NCI-H446 treated with DMSO at 0.1 percent for 48 hours (cell line): Measurements from ENCODE around the gene FBXL13.
"Not testable (repeated sequence)": the region's sequence is repeated elsewhere in the genome, so short reads cannot be mapped to it uniquely, and the experiment has no call there.

Experiments
- DNase-seq: peaks from one replicate; lab custom pipeline; 2025; lab: John Stamatoyannopoulos, UW

FBXL13 gene

GRCh38 chr7:103074519-103075336, at the start of gene FBXL13, which contains the start of gene ARMC10:
Gene FBXL13 (minus strand): TSS chr7:103074796.
Gene ARMC10 (plus strand): TSS chr7:103075140. CDS start chr7:103075273, 133 bp downstream.
- peak; percentile 57 for DNase-seq

- no peak for DNase-seq
These were observed 48.9 kb upstream of the FBXL13 start for GRCh38 chr7:103123529-103123928.

- no peak for DNase-seq
These were observed 47.0 kb upstream of the FBXL13 start for GRCh38 chr7:103121641-103122040.

GRCh38 chr7:103120362-103120761, 45.8 kb upstream of the FBXL13 start:
- no peak for DNase-seq

- DNase-seq: no peak
These were observed 45.2 kb upstream of the FBXL13 start for GRCh38 chr7:103119791-103120291.

- DNase-seq: no peak
These were observed 42.9 kb upstream of the FBXL13 start for GRCh38 chr7:103117465-103117864.

GRCh38 chr7:103116991-103117390, 42.4 kb upstream of the FBXL13 start:
- no peak for DNase-seq

GRCh38 chr7:103116511-103116910, 41.9 kb upstream of the FBXL13 start:
- DNase-seq: no peak

- DNase-seq: no peak
These were observed 41.2 kb upstream of the FBXL13 start for GRCh38 chr7:103115771-103116170.

GRCh38 chr7:103114576-103115008, 40.0 kb upstream of the FBXL13 start:
- DNase-seq: no peak

GRCh38 chr7:103113164-103113563, 38.6 kb upstream of the FBXL13 start:
- no peak for DNase-seq

GRCh38 chr7:103106703-103107070, 32.1 kb upstream of the FBXL13 start:
- not testable (repeated sequence) for DNase-seq

GRCh38 chr7:103106005-103106702, 31.6 kb upstream of the FBXL13 start:
- no peak for DNase-seq

GRCh38 chr7:103101543-103101942, 26.9 kb upstream of the FBXL13 start:
- no peak for DNase-seq

- no peak for DNase-seq
These were observed 25.8 kb upstream of the FBXL13 start for GRCh38 chr7:103100348-103100747.

GRCh38 chr7:103097041-103097440, 22.4 kb upstream of the FBXL13 start:
- no peak for DNase-seq

GRCh38 chr7:103095558-103095957, 21.0 kb upstream of the FBXL13 start:
- not testable (repeated sequence) for DNase-seq

- DNase-seq: no peak
These were observed 19.5 kb upstream of the FBXL13 start for GRCh38 chr7:103094102-103094501.

- DNase-seq: no peak
These were observed 18.8 kb upstream of the FBXL13 start for GRCh38 chr7:103093429-103093828.

GRCh38 chr7:103092321-103092720, 17.7 kb upstream of the FBXL13 start:
- not testable (repeated sequence) for DNase-seq

GRCh38 chr7:103083210-103083609, 8.6 kb upstream of the FBXL13 start:
- no peak for DNase-seq

GRCh38 chr7:103082497-103082896, 7.9 kb upstream of the FBXL13 start:
- no peak for DNase-seq

- no peak for DNase-seq
These were observed 6.3 kb upstream of the FBXL13 start for GRCh38 chr7:103080923-103081322.
